Measurements from ENCODE around the gene CAB39. TPM values are rescaled to one million over a fixed set of nuclear protein-coding genes. Genes with fewer than 3 reads are reported as not detected.
"Not testable (repeated sequence)": the region's sequence is repeated elsewhere in the genome, so short reads cannot be mapped to it uniquely, and the experiment has no call there.

The CAB39 gene
- total and polyA plus RNA-seq, 2 donors from 2014 or later, result 39.1 to 77.6 TPM

GRCh38 chr2:230722207-230722885 lies 9.7 kb downstream of the CAB39 start:
- Histone ChIP-seq H3K9me3 (ENCODE audit: control insufficient read depth in 2 of 3, insufficient read depth in 1 of 3, low read length in 3 of 3) (no peaks in the 10 kb centered on the region), H3K27me3 (ENCODE audit: control insufficient read depth, insufficient read depth, low read length) (no peaks in the 10 kb centered on the region), H3K36me3 (ENCODE audit: control insufficient read depth in 2 of 3, insufficient read depth in 3 of 3, low read length in 3 of 3) (no peaks in the 10 kb centered on the region), H3K4me1 (ENCODE audit: control insufficient read depth in 2 of 3, insufficient read depth in 2 of 3, low read depth in 1 of 3, low read length in 3 of 3) (peaks cover 0 to 27% (median 12%) of the 10 kb centered on the region in 3 donors), H3K9ac (ENCODE audit: low read length in 3 of 3) (no peak overlapping the region), H3K4me3 (ENCODE audit: low read length in 3 of 3) (no peak overlapping the region), H3K27ac (ENCODE audit: low read depth in 2 of 2, low read length in 2 of 2) (no peak overlapping the region)
- no peak for TF ChIP-seq CTCF (IDR thresholded peaks at IDR 0.05; ENCODE audit: borderline replicate concordance, extremely low read depth, insufficient read depth)
- FAIRE-seq, result no peak
- intact Hi-C loops (cut with DNase I), result no loop called here
- no peak for DNase-seq

GRCh38 chr2:230723363-230723762 lies 10.7 kb downstream of the CAB39 start:
- Histone ChIP-seq H3K27me3 (ENCODE audit: control insufficient read depth, insufficient read depth, low read length) (no peaks in the 10 kb centered on the region), H3K9me3 (ENCODE audit: control insufficient read depth in 2 of 3, insufficient read depth in 1 of 3, low read length in 3 of 3) (no peaks in the 10 kb centered on the region), H3K36me3 (ENCODE audit: control insufficient read depth in 2 of 3, insufficient read depth in 3 of 3, low read length in 3 of 3) (no peaks in the 10 kb centered on the region), H3K4me1 (ENCODE audit: control insufficient read depth in 2 of 3, insufficient read depth in 2 of 3, low read depth in 1 of 3, low read length in 3 of 3) (peaks cover 0 to 18% (median 4%) of the 10 kb centered on the region in 3 donors), H3K27ac (ENCODE audit: low read depth in 2 of 2, low read length in 2 of 2) (no peak overlapping the region), H3K9ac (ENCODE audit: low read length in 3 of 3) (no peak overlapping the region), H3K4me3 (ENCODE audit: low read length in 3 of 3) (no peak overlapping the region)
- FAIRE-seq (no peak), DNase-seq (no peak)
- intact Hi-C loops (cut with DNase I), result no loop called here
- TF ChIP-seq CTCF (IDR thresholded peaks at IDR 0.05; ENCODE audit: borderline replicate concordance, extremely low read depth, insufficient read depth), result no peak

GRCh38 chr2:230724957-230725356 lies 12.3 kb downstream of the CAB39 start:
- H3K9me3 ChIP-seq (ENCODE audit: control insufficient read depth in 2 of 3, insufficient read depth in 1 of 3, low read length in 3 of 3); H3K4me1 ChIP-seq (ENCODE audit: control insufficient read depth in 2 of 3, insufficient read depth in 2 of 3, low read depth in 1 of 3, low read length in 3 of 3); H3K9ac ChIP-seq (ENCODE audit: low read length in 3 of 3); H3K36me3 ChIP-seq (ENCODE audit: control insufficient read depth in 2 of 3, insufficient read depth in 3 of 3, low read length in 3 of 3); intact Hi-C loops (cut with DNase I); DNase-seq; H3K27ac ChIP-seq (ENCODE audit: low read depth in 2 of 2, low read length in 2 of 2); FAIRE-seq; H3K4me3 ChIP-seq (ENCODE audit: low read length in 3 of 3); H3K27me3 ChIP-seq (ENCODE audit: control insufficient read depth, insufficient read depth, low read length): not testable (repeated sequence)

GRCh38 chr2:230731512-230731911 lies 18.9 kb downstream of the CAB39 start:
- Histone ChIP-seq H3K36me3 (ENCODE audit: control insufficient read depth in 2 of 3, insufficient read depth in 3 of 3, low read length in 3 of 3) (no peaks in the 10 kb centered on the region), H3K4me1 (ENCODE audit: control insufficient read depth in 2 of 3, insufficient read depth in 2 of 3, low read depth in 1 of 3, low read length in 3 of 3) (peaks cover 0 to 14% (median 12%) of the 10 kb centered on the region in 3 donors), H3K4me3 (ENCODE audit: low read length in 3 of 3) (no peak overlapping the region), H3K9ac (ENCODE audit: low read length in 3 of 3) (no peak overlapping the region), H3K9me3 (ENCODE audit: control insufficient read depth in 2 of 3, insufficient read depth in 1 of 3, low read length in 3 of 3) (no peaks in the 10 kb centered on the region), H3K27ac (ENCODE audit: low read depth in 2 of 2, low read length in 2 of 2) (no peak overlapping the region), H3K27me3 (ENCODE audit: control insufficient read depth, insufficient read depth, low read length) (no peaks in the 10 kb centered on the region)
- DNase-seq (no peak), FAIRE-seq (no peak)
- TF ChIP-seq CTCF (IDR thresholded peaks at IDR 0.05; ENCODE audit: borderline replicate concordance, extremely low read depth, insufficient read depth), result no peak
- intact Hi-C loops (cut with DNase I), result no loop called here

All from kidney (tissue), 14 donors.